Sigmoid colon (tissue), 7 donors: Measurements from ENCODE around the gene PRADC1. TPM values are rescaled to one million over a fixed set of nuclear protein-coding genes. Genes with fewer than 3 reads are reported as not detected.

Source experiments
- DNase-seq: peaks from one replicate; pipeline ENCODE4 v3.0.0-alpha.2; 2019
- H3K27ac ChIP-seq, 4 donors: fragments of 200-600 bp; sonication (generic); one replicate each; pipeline ENCODE4 v1.5.1; 2016 to 2019; ENCODE audit warnings: mild to moderate bottlenecking in 1 of 4
- H3K27me3 ChIP-seq, 3 donors: fragments of 200-600 bp; sonication (generic); one replicate each; pipeline ENCODE4 v1.5.1; 2019; ENCODE audit warnings: mild to moderate bottlenecking in 1 of 3
- H3K36me3 ChIP-seq, 4 donors: fragments of 200-600 bp; sonication (generic); one replicate each; pipeline ENCODE4 v1.5.1; 2016 to 2019
- H3K4me1 ChIP-seq, 4 donors: fragments of 200-600 bp; sonication (generic); one replicate each; pipeline ENCODE4 v1.5.1; 2017 to 2019
- H3K4me3 ChIP-seq, 4 donors: fragments of 200-600 bp; sonication (generic); one replicate each; pipeline ENCODE4 v1.5.1; 2017 to 2019; ENCODE audit warnings: mild to moderate bottlenecking in 2 of 4, moderate library complexity in 1 of 4
- H3K9me3 ChIP-seq, 4 donors: fragments of 200-600 bp in 3 of 4; sonication (generic) in 3 of 4; one replicate each; pipeline versions ENCODE4 v1.5.1 to v1.6.1; 2013 to 2019
- CTCF ChIP-seq, 4 experiments: fragments of 450-650 bp in 3 of 4; fragments of 200-600 bp in 1 of 4; IDR thresholded peaks; one replicate each; pipeline ENCODE4 v1.5.1; 2016 to 2019; ENCODE audit warnings: antibody characterized with exemption in 4 of 4, mild to moderate bottlenecking in 3 of 4, moderate library complexity in 2 of 4
- EP300 ChIP-seq, 4 donors: sonication (generic); formaldehyde crosslinking; IDR thresholded peaks; one replicate each; pipeline ENCODE4 v1.6.1; 2017; ENCODE audit warnings: antibody characterized with exemption in 4 of 4
- POLR2A ChIP-seq, 2 donors: fragments of 450-650 bp; IDR thresholded peaks; one replicate each; pipeline ENCODE4 v1.6.1; 2016; ENCODE audit warnings: antibody characterized with exemption in 2 of 2, mild to moderate bottlenecking in 2 of 2, moderate library complexity in 2 of 2
- POLR2AphosphoS5 ChIP-seq, 4 donors: sonication (generic); formaldehyde crosslinking; IDR thresholded peaks; one replicate each; pipeline ENCODE4 v1.6.1; 2017; ENCODE audit warnings: antibody characterized with exemption in 4 of 4
- WGBS, 2 donors: extraction: QIAGEN DNeasy Blood & Tissue Kit; methylation state at CpG; one replicate each; pipeline ENCODE4 v1.1.7; 2013; 5-methylcytosine and 5-hydroxymethylcytosine counted together
- intact Hi-C: fragments of 100-400 bp; cut with DNase I; formaldehyde crosslinking; loops from one replicate; pipeline ENCODE4 v1.15.1; 2023
- polyA plus RNA-seq, 3 donors: library from polyadenylated mRNA; stranded (reverse); fragments of 200-250 nt; gene quantifications; one replicate each; pipeline ENCODE4 v1.2.3, GENCODE V29; 2013
- total RNA-seq, 4 donors: library from RNA; depleted of rRNA; stranded (reverse); fragments of >200 nt; gene quantifications; one replicate each; pipeline ENCODE4 v1.1.0, GENCODE V29; 2016
- donor health status: healthy with polysubstance abuse.
- donor health status: Bipolar disorder and iron deficiency.
- donor health status: healthy.

Gene PRADC1
- total and polyA plus RNA-seq, 7 donors: 27.7 to 68.1 (median 42.3) TPM

GRCh38 chr2:73228631-73229030 lies 4.4 kb downstream of the PRADC1 start:
- peaks cover 0 to 63% (median 19%) of the 10 kb centered on the region in 4 donors for H3K36me3 ChIP-seq
- H3K9me3 ChIP-seq: no peaks in the 10 kb centered on the region
- DNase-seq: no peak
- no peak for TF ChIP-seq POLR2AphosphoS5 (IDR thresholded peaks at IDR 0.05)
- TF ChIP-seq POLR2A (IDR thresholded peaks at IDR 0.05): no peak
- H3K27me3 ChIP-seq: no peaks in the 10 kb centered on the region
- H3K4me1 ChIP-seq: peaks cover 0 to 12% (median 6%) of the 10 kb centered on the region in 4 donors
- WGBS, 2 donors: 89 to 91% methylated on average over 14 of the region's 14 CpGs
- intact Hi-C loops: no loop called here
- no peak overlapping the region for H3K27ac ChIP-seq
- no peak overlapping the region for H3K4me3 ChIP-seq

GRCh38 chr2:73227086-73227485 lies 6.0 kb downstream of the PRADC1 start:
- DNase-seq: no peak
- no peak overlapping the region for H3K4me3 ChIP-seq
- H3K36me3 ChIP-seq: peaks cover 0 to 78% (median 21%) of the 10 kb centered on the region in 4 donors
- no peak overlapping the region for H3K27ac ChIP-seq
- H3K4me1 ChIP-seq: peaks cover 0 to 6% (median 0%) of the 10 kb centered on the region in 4 donors
- no peaks in the 10 kb centered on the region for H3K27me3 ChIP-seq
- H3K9me3 ChIP-seq: no peaks in the 10 kb centered on the region
- intact Hi-C loops: no loop called here
- 87 to 91% methylated on average over 3 of the region's 3 CpGs for WGBS, 2 donors
- no peak for TF ChIP-seq EP300 (IDR thresholded peaks at IDR 0.05)
- no peak for TF ChIP-seq CTCF (IDR thresholded peaks at IDR 0.05)
- no peak for TF ChIP-seq POLR2A (IDR thresholded peaks at IDR 0.05)
- TF ChIP-seq POLR2AphosphoS5 (IDR thresholded peaks at IDR 0.05): no peak

- H3K36me3 ChIP-seq: peaks cover 4 to 92% (median 25%) of the 10 kb centered on the region in 4 donors
- WGBS, 2 donors: 75 to 85% methylated on average over 9 of the region's 9 CpGs
- TF ChIP-seq CTCF (IDR thresholded peaks at IDR 0.05) (no peak), EP300 (IDR thresholded peaks at IDR 0.05) (no peak), POLR2AphosphoS5 (IDR thresholded peaks at IDR 0.05) (no peak), POLR2A (IDR thresholded peaks at IDR 0.05) (no peak)
Observed at GRCh38 chr2:73225513-73226360, 7.3 kb downstream of the PRADC1 start.

GRCh38 chr2:73223821-73224220 lies 9.2 kb downstream of the PRADC1 start:
- H3K36me3 ChIP-seq: peaks cover 6 to 98% (median 30%) of the 10 kb centered on the region in 4 donors
- WGBS, 2 donors: 90 to 93% methylated on average over 4 of the region's 4 CpGs
- H3K27me3 ChIP-seq: no peaks in the 10 kb centered on the region
- DNase-seq: no peak
- H3K9me3 ChIP-seq: no peaks in the 10 kb centered on the region
- no peak overlapping the region for H3K27ac ChIP-seq
- no peaks in the 10 kb centered on the region for H3K4me1 ChIP-seq
- no peak overlapping the region for H3K4me3 ChIP-seq
- TF ChIP-seq EP300 (IDR thresholded peaks at IDR 0.05) (no peak), CTCF (IDR thresholded peaks at IDR 0.05) (no peak), POLR2A (IDR thresholded peaks at IDR 0.05) (no peak), POLR2AphosphoS5 (IDR thresholded peaks at IDR 0.05) (no peak)
- intact Hi-C loops: no loop called here

More at GRCh38 chr2:73225513-73226360, 7.3 kb downstream of the PRADC1 start:
- H3K4me1 ChIP-seq: no peaks in the 10 kb centered on the region
- intact Hi-C loops: no loop called here
- H3K27ac ChIP-seq: no peak overlapping the region
- no peaks in the 10 kb centered on the region for H3K9me3 ChIP-seq
- H3K27me3 ChIP-seq: no peaks in the 10 kb centered on the region
- H3K4me3 ChIP-seq: no peak overlapping the region
- no peak for DNase-seq

GRCh38 chr2:73218298-73218697 lies 14.7 kb downstream of the PRADC1 start:
- no peak overlapping the region for H3K27ac ChIP-seq
- peaks cover 0 to 48% (median 12%) of the 10 kb centered on the region in 4 donors for H3K36me3 ChIP-seq
- DNase-seq: no peak
- peaks cover 0 to 20% (median 7%) of the 10 kb centered on the region in 4 donors for H3K4me1 ChIP-seq
- no peak for TF ChIP-seq CTCF (IDR thresholded peaks at IDR 0.05)
- no peak for TF ChIP-seq EP300 (IDR thresholded peaks at IDR 0.05)
- TF ChIP-seq POLR2AphosphoS5 (IDR thresholded peaks at IDR 0.05): no peak
- H3K4me3 ChIP-seq: no peak overlapping the region
- H3K27me3 ChIP-seq: no peaks in the 10 kb centered on the region
- intact Hi-C loops: no loop called here
- H3K9me3 ChIP-seq: no peaks in the 10 kb centered on the region
